Left ventricle myocardium inferior (tissue), 1 donor: ENCODE data around the gene ADGRG1. TPM values are rescaled to one million over a fixed set of nuclear protein-coding genes. Genes with fewer than 3 reads are reported as not detected.

Experiments
- DNase-seq: peaks from one replicate; pipeline ENCODE4 v3.0.0-alpha.2; 2020
- H3K27ac ChIP-seq: fragments of 200-600 bp; replicated peaks from 2 replicates; pipeline ENCODE4 v1.8.0; 2021
- H3K27me3 ChIP-seq: fragments of 200-600 bp; 2 replicates; pipeline ENCODE4 v1.8.0; 2021; ENCODE audit warnings: low read depth
- H3K36me3 ChIP-seq: fragments of 200-600 bp; 2 replicates; pipeline ENCODE4 v1.8.0; 2021
- H3K4me1 ChIP-seq: fragments of 200-600 bp; 2 replicates; pipeline ENCODE4 v1.8.0; 2021
- H3K4me3 ChIP-seq: fragments of 200-600 bp; 2 replicates; pipeline ENCODE4 v1.8.0; 2021; ENCODE audit warnings: mild to moderate bottlenecking, moderate library complexity
- H3K9me3 ChIP-seq: fragments of 200-600 bp; replicated peaks from 2 replicates; pipeline ENCODE4 v1.8.0; 2021
- CTCF ChIP-seq: fragments of 200-600 bp; IDR thresholded peaks from 2 replicates; pipeline ENCODE4 v1.8.0; 2021; ENCODE audit warnings: antibody characterized with exemption, mild to moderate bottlenecking, borderline replicate concordance
- intact Hi-C: fragments of 100-400 bp; cut with micrococcal nuclease; formaldehyde crosslinking; loops from one replicate; pipeline ENCODE4 v1.11.0; 2022
- long read RNA-seq: library from polyadenylated mRNA; unstranded; transcript quantifications from one replicate; pipeline ENCODE4 v2.0.0, GENCODE V29; 2021
- total RNA-seq: library from RNA; stranded (reverse); fragmentation: NEBNext Ultra II Directional; extraction: Animal tissue kit (Norgen Biotek cat#: 25700); gene quantifications from one replicate; pipeline ENCODE4 v1.2.1, GENCODE V29; 2021
- donor health status: DM: no; HTN: yes; CAD: no; lungs with severe emphysema.

The ADGRG1 gene
- 21.3 TPM for total RNA-seq
- long read RNA-seq, full-length matches to known transcripts, result 10 of 36 reads
- long read RNA-seq, partial matches to known transcripts, result 15 of 36 reads
- long read RNA-seq, other reads (novel, unspliced or antisense), result 11 of 36 reads

- peak within 1 kb of the TSS; percentile 93 for H3K27ac ChIP-seq
- no peaks in the 10 kb centered on the region for H3K9me3 ChIP-seq
- peak within 1 kb of the TSS; percentile 70 for H3K4me3 ChIP-seq
- intact Hi-C loops, result no loop called here
- TF ChIP-seq CTCF, result peak; percentile 18
- peaks cover 56% of the 10 kb centered on the region for H3K4me1 ChIP-seq
- peaks cover 15% of the 10 kb centered on the region for H3K27me3 ChIP-seq
- H3K36me3 ChIP-seq, result no peaks in the 10 kb centered on the region
- DNase-seq, result peak; percentile 64
These were observed at the start of gene ADGRG1 for GRCh38 chr16:57628008-57628781. ADGRG1 (plus strand) TSS chr16:57628630; CDS start chr16:57650288, 21,658 bp downstream.

- DNase-seq, result no peak
- H3K27ac ChIP-seq, result no peak overlapping the region
These were observed 49.1 kb upstream of the ADGRG1 start for GRCh38 chr16:57579361-57579665.

GRCh38 chr16:57585051-57585687 lies 43.3 kb upstream of the ADGRG1 start:
- TF ChIP-seq CTCF, result no peak
- Histone ChIP-seq H3K9me3 (no peaks in the 10 kb centered on the region), H3K4me1 (no peaks in the 10 kb centered on the region), H3K27ac (no peak overlapping the region), H3K27me3 (peaks cover 16% of the 10 kb centered on the region), H3K4me3 (no peak overlapping the region), H3K36me3 (no peaks in the 10 kb centered on the region)
- intact Hi-C loops, result no loop called here
- DNase-seq, result no peak

More at GRCh38 chr16:57579361-57579665, 49.1 kb upstream of the ADGRG1 start:
- Histone ChIP-seq H3K4me1 (peaks cover 3% of the 10 kb centered on the region), H3K9me3 (no peaks in the 10 kb centered on the region), H3K36me3 (no peaks in the 10 kb centered on the region), H3K27me3 (peaks cover 33% of the 10 kb centered on the region), H3K4me3 (no peak overlapping the region)
- intact Hi-C loops, result no loop called here
- no peak for TF ChIP-seq CTCF

GRCh38 chr16:57588831-57589230 lies 39.6 kb upstream of the ADGRG1 start:
- intact Hi-C loops, result no loop called here

GRCh38 chr16:57589374-57589773 lies 39.1 kb upstream of the ADGRG1 start:
- no peak for DNase-seq
- no peak overlapping the region for H3K4me3 ChIP-seq
- no peak for TF ChIP-seq CTCF
- intact Hi-C loops, result no loop called here
- H3K9me3 ChIP-seq, result no peaks in the 10 kb centered on the region
- H3K36me3 ChIP-seq, result no peaks in the 10 kb centered on the region
- no peak overlapping the region for H3K27ac ChIP-seq
- H3K27me3 ChIP-seq, result peaks cover 12% of the 10 kb centered on the region
- peaks cover 11% of the 10 kb centered on the region for H3K4me1 ChIP-seq

More at GRCh38 chr16:57588831-57589230, 39.6 kb upstream of the ADGRG1 start:
- no peak for TF ChIP-seq CTCF
- Histone ChIP-seq H3K4me1 (peaks cover 11% of the 10 kb centered on the region), H3K4me3 (no peak overlapping the region), H3K36me3 (no peaks in the 10 kb centered on the region), H3K27me3 (peaks cover 12% of the 10 kb centered on the region), H3K9me3 (no peaks in the 10 kb centered on the region), H3K27ac (no peak overlapping the region)
- no peak for DNase-seq
